HG03432 (cell line): ENCODE measurements around the gene CLASP1.
"Not testable (repeated sequence)": the region's sequence is repeated elsewhere in the genome, so short reads cannot be mapped to it uniquely, and the experiment has no call there.

Experiments
- ATAC-seq: cut with Tn5 transposase; IDR thresholded peaks from one replicate; pipeline ENCODE4 v1.9.1; 2021; ENCODE audit warnings: mild to moderate bottlenecking, moderate library complexity; ENCODE audit not compliant: unreplicated experiment

The CLASP1 gene

DNA sequence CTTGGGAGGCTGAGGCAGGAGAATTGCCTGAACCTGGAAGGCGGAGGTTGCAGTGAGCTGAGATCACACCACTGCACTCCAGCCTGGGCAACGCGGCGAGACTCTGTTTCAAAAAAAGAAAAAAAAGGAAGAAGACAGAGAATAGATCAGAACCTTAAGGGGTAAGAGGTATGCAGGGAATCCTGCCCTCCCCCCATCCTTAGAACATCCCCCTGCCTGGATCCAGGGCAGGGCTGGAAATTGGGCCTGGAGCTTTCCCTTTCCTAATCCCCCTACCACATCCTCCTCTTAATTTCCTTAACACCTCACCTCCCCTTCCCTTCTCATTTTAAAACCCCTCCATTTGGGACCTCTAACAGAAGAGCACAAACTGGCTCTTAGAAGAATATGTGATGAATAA, 62.1 kb downstream of the CLASP1 start:
- no peak for ATAC-seq

GRCh38 chr2:121584741-121585140, 64.5 kb downstream of the CLASP1 start:
- no peak for ATAC-seq

DNA sequence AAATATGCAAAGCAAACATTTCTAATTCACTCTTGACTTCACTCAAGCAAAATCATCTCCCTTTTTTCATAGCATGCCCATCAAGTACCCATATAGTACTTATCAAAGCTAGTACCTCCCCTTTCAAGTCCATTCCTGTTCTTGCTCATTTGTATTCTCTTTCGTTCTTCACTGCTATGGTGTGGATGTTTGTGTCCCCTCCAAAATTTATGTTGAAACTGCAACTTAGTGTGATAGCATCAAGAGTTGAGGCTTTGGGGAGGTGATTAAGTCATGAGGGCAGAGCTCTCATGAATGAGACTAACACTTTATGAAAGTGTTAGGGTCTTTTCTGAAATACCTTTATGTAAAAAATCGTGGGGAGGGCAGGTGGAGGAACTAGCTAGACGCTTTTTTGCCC, 65.7 kb downstream of the CLASP1 start:
- ATAC-seq = peak; percentile 50

- no peak for ATAC-seq
Measured at GRCh38 chr2:121582272-121582671, 67.0 kb downstream of the CLASP1 start.

DNA sequence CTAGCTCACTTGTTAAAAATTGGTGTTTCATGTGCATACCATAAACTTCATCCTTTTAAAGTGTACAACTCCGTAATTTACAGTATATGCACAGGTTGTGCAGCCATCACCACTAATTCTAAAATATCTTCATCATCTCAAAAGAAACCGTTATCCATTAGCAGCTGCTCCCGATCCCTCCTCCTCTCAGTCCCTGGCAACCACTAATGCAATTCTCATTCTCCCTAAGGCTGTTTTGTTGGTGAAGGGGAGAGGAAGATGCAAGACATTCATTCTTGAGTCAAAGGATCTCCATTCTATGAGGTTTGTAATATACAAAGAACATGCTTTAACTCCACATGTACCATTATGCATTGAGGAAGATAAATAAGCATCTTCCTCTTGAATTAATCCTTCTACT, 70.0 kb downstream of the CLASP1 start:
- no peak for ATAC-seq

DNA sequence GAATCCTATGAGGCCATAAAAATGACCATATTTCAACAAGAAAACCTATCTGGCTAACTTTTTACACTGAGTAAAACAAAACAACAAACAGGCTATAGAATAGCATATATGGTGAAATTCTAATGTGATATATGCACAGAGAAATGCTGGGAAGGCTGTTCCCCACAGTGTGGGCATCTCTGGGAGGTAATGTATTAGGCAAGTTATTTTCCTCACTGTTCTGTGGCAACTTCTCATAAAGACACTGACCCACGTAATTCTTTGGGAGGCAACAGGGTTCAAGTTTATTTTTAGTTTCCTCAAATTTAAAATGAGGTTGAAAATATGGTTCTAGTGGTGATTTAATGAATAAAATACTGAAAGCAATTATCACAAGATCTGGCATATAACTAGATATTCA, 71.9 kb downstream of the CLASP1 start:
- ATAC-seq = no peak

- ATAC-seq = no peak
Measured at GRCh38 chr2:121576263-121576662, 73.0 kb downstream of the CLASP1 start.

DNA sequence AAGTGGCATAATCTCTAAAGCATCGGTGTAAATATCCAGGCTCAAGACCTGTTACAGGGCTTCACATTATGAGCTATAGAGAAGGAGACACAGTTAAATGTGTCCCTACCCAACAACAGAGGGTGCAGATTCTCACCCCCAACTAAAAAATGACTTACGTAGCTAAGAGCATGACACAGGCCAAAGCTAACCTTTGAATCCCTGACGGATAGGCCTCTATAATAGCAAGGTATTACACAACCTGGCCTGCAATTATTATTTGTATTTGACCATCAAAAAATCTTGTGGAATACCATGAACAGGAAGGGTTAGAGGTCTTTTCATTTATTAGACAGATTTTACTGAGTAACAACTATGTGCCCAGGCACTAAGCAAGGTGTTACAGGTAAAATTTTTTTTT, 73.5 kb downstream of the CLASP1 start:
- no peak for ATAC-seq

DNA sequence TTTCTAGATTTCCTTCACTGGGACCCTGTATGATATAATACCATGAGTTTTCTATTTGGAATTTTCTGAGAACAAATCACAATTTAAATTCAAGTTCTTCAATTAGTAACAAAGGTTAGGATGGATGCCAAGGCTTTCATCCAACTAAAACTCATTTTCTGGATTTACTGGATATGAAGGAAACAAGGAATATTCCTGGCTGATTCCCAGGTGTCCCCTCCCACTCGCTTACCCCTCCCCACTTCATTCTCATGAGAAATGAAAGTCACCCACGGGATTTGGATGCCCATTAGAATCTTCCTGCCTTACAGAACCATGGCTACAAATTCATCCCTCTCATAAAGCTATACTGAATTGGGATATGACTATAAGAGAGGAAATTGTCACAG, 78.6 kb downstream of the CLASP1 start:
- ATAC-seq = no peak

DNA sequence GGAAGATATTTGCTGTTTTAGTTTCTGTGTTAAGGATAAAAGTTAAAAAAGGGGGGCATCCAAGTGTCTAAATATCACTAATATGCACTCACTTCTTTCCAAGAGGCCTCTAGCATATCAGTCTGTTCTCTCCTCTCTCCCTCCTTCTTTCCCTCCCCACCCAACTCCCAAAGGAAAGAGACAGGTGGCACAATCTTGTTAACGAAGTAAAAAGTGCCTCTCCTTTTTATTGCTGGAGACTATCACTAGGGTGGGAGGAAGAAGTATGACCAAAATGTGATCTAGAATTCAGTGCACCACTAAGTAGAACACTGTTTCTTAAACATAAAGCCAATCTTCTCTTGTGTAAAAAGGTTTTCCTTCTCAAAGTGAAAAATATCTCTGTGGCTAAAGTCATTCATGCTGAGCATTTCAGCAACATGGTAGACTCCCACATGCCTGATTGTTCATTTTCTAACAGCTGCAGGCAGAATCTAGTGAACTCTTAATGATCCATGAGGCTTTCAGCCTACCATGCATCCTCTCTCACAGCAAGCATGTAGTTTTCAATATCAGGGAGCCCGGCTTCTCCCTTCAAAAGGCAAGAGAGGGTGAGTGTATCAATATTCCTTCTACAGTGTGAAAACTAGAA, 79.1 kb downstream of the CLASP1 start:
- no peak for ATAC-seq

DNA sequence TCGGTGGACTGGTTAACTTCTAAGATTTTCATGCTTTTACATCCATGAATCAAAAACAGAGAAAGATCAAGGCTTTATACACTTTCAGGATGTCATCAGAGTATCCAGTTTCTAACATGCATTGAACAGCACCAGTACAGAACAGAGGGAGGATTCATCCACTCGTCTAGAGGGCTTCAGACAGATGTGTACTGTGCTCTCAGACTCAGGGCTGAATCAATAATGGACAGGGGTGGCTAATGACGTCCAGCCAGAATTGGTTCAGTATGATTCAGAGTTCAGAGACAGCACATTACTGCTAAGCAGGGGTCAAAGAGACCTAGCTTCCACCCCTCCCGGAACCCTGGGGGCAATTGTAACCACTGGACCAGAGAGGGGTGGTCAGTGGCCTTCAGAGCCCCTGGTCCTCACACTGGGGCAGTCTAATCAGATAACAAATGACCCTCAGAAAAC, 81.3 kb downstream of the CLASP1 start:
- ATAC-seq = no peak

DNA sequence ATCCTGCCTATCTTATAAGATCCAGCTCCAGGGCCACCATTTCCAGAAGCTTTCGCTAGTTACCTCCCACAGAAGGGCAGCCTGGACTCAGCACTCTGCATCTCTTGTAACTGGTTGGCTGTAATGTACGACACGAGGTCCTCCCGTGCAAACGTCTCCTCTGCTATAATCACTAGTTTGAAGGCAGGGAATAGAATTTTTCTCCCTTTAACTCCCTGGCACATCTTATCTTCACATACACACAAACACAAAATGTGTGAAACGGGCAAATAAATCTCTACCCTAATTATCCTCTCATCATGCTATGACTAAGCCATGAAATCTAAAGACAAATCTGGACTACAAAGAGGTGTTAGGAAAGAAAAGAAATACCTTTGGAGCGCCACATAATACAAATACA, 81.8 kb downstream of the CLASP1 start:
- ATAC-seq = no peak

- ATAC-seq = no peak
Measured at GRCh38 chr2:121565389-121566250, 83.6 kb downstream of the CLASP1 start.

DNA sequence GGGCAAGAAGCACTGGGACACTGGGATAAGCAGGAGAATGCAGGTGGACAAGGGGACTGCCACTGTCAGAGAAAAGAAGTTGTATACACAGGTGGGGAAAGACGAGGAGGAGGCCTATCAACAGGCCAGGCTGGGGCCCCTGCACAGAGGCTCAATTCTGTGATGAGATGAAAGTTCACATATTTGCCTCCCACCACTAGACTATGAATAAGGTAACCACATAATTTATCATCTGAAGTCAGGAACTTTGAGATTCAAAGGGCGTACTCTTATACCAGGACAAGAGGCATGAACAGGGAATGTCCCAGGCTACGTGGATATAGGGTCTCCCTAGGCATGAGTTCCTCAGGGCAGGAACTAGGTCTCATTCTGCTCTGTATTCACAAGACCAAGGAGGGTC, 84.4 kb downstream of the CLASP1 start:
- no peak for ATAC-seq

GRCh38 chr2:121563754-121564153, 85.5 kb downstream of the CLASP1 start:
- ATAC-seq = not testable (repeated sequence)

DNA sequence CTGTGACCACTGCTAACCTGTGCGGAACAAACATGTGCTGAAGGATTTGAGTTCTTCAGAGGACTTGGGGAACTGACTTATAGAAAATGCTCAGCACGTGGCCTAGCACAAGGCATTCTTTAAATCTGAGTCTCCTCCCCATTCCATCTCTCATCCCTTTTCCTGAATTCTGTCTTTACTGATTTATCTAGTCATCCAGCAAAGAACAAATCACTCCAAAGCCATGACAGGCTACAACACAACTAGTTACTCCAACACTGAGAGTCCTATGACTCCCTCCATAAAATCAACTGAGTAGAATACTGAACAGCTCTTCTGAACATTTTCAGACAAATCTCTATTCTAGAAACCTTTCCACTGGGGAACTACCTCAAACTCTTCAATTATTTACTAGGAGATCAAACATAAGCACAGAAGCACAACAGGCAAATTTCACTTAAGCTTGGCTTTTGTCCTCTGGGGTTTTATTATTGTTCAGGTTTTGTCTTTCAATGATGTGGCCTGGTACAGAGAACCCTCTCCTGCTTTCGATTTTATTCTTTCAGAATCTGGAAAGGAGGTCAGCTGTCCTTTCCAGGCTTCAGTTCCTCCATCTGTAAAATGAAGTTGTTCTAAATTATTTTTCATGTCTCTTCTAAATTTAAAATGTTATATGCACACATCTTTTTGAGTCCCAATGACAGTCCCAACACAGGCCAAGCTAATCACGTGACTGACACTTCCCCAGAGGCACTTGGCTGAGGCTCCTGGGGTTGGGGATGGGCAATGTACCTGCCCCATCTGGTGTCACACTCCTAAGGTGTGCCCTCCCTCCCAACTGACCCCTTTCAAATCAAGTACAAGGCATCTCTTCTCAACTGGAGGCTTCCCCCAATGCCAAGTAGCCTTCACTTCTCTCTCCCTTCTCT, 86.7 kb downstream of the CLASP1 start:
- no peak for ATAC-seq

- no peak for ATAC-seq
Measured at GRCh38 chr2:121561617-121562268, 87.5 kb downstream of the CLASP1 start.

- peak; percentile 62 for ATAC-seq
Measured at GRCh38 chr2:121558329-121558728, 90.9 kb downstream of the CLASP1 start.

DNA sequence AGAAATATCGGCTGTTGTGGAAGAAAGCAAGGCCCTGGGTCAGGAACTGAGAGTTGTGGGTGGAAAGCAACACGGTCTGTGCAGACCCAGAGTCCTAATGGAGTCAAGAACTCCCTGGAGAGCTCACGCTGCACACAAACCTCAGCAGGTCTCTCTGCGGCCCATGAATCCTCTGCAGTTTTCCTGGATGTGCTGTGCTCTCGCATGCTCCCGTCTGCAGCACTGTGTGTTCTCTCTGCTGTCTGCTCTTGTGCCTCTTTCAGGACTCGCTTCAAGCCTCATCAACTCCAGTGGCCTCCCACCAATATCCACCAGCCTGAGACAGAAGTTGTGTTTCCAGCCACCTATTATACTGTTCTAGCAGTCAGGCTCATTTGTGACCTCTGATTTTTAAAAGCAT, 94.3 kb downstream of the CLASP1 start:
- no peak for ATAC-seq

DNA sequence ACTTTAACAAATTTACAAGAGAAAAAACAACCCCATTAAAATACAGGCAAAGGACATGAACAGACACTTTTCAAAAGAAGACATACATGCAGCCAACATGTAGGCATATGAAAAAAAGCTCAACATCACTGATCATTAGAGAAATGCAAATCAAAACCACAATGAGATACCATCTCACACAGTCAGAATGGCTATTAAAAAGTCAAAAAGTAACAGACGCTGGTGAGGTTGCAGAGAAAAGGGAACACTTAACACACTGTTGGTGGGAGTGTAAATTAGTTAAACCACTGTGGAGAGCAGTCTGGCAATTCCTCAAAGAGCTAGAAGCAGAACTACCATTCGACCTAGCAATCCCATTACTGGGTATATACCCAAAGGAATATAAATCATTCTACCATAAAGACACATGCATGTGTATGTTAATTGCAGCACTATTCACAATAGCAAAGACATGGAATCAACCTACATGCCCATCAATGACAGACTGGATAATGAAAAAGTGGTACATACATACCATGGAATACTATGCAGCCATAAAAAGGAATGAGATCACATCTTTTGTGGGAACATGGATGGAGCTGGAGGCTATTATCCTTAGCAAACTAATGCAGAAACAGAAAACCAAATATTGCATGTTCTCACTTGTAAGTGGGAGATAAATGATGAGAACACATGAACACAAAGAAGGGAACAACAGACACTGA, 96.6 kb downstream of the CLASP1 start:
- peak; percentile 60 for ATAC-seq
